A673 (cell line): Measurements from ENCODE around the gene TAF5L. TPM values are rescaled to one million over a fixed set of nuclear protein-coding genes. Genes with fewer than 3 reads are reported as not detected.

Experiments
- BruUV-seq: library from RNA; stranded (reverse); fragments of 400-500 nt; replicated peaks from 2 replicates; lab custom pipeline; 2021; lab: Mats Ljungman, UMichigan
- CTCF ChIA-PET: fragments of 300-600 bp; sonication (Branson Sonifier 250); formaldehyde crosslinking; loops from one replicate; lab custom pipeline; 2022; ENCODE audit warnings: antibody characterized with exemption; lab: Charles Lee
- POLR2A ChIA-PET: fragments of 300-600 bp; sonication (Branson Sonifier 250); formaldehyde crosslinking; loops from one replicate; lab custom pipeline; 2022; ENCODE audit warnings: antibody characterized with exemption; ENCODE audit not compliant: low non-redundant PET; lab: Charles Lee
- DNase-seq: peaks from one replicate; pipeline ENCODE4 v3.0.0-alpha.2; 2015; ENCODE audit warnings: low spot score
- H3K27ac ChIP-seq: fragments of 200-600 bp; sonication (generic); 2 replicates; pipeline ENCODE4 v1.5.1; 2016; ENCODE audit warnings: mixed run types, low read depth, mild to moderate bottlenecking, mixed read lengths, antibody characterized with exemption, low read length; ENCODE audit not compliant: poor library complexity, severe bottlenecking
- H3K27me3 ChIP-seq: fragments of 200-600 bp; sonication (generic); replicated peaks from 2 replicates; pipeline ENCODE4 v1.6.1; 2017; ENCODE audit warnings: mixed run types, low read depth, mild to moderate bottlenecking, mixed read lengths, antibody characterized with exemption, low read length; ENCODE audit not compliant: insufficient read depth, poor library complexity
- H3K36me3 ChIP-seq: fragments of 200-600 bp; sonication (generic); 2 replicates; pipeline ENCODE4 v1.6.1; 2016; ENCODE audit warnings: mixed run types, mild to moderate bottlenecking, mixed read lengths, antibody characterized with exemption, low read length; ENCODE audit not compliant: insufficient read depth, poor library complexity, severe bottlenecking
- H3K4me1 ChIP-seq: fragments of 200-600 bp; sonication (generic); 2 replicates; pipeline ENCODE4 v1.6.1; 2017; ENCODE audit warnings: mixed run types, mild to moderate bottlenecking, mixed read lengths, antibody characterized with exemption, low read length; ENCODE audit not compliant: insufficient read depth, poor library complexity, severe bottlenecking
- H3K4me3 ChIP-seq: fragments of 200-600 bp; sonication (generic); 2 replicates; pipeline ENCODE4 v1.5.1; 2016; ENCODE audit warnings: low read depth, mixed run types, mild to moderate bottlenecking, mixed read lengths, low read length; ENCODE audit not compliant: poor library complexity, severe bottlenecking
- H3K9me3 ChIP-seq: fragments of 200-600 bp; sonication (generic); 2 replicates; pipeline ENCODE4 v1.6.1; 2016; ENCODE audit warnings: mixed run types, low read depth, mild to moderate bottlenecking, mixed read lengths, antibody characterized with exemption, low read length; ENCODE audit not compliant: poor library complexity, severe bottlenecking
- CTCF ChIP-seq: fragments of 300-800, 200-600 bp; sonication (generic); conservative IDR thresholded peaks from 2 replicates; pipeline ENCODE4 v1.5.1; 2017; ENCODE audit warnings: low read depth, mild to moderate bottlenecking, antibody characterized with exemption, low read length, moderate library complexity, mixed read lengths
- EZH2 ChIP-seq: fragments of 200-600 bp; sonication (generic); IDR thresholded peaks from 2 replicates; pipeline ENCODE4 v1.6.1; 2017; ENCODE audit warnings: borderline replicate concordance, low read depth, mild to moderate bottlenecking, mixed read lengths, antibody characterized with exemption, low read length; ENCODE audit not compliant: poor library complexity, severe bottlenecking
- intact Hi-C: fragments of 100-400 bp; cut with micrococcal nuclease; formaldehyde crosslinking; loops from one replicate; pipeline ENCODE4 v1.10.0; 2022; ENCODE audit not compliant: unreplicated experiment
- total RNA-seq: library from RNA; stranded (reverse); gene quantifications from 2 replicates; pipeline ENCODE4 v1.2.3, GENCODE V29; 2021

The TAF5L gene
- total RNA-seq, 1 experiment from 2014 or later: 33.4 TPM

- peaks cover 11% of the 10 kb centered on the region for H3K4me1 ChIP-seq
- intact Hi-C loops: no loop called here
- H3K27ac ChIP-seq: no peak overlapping the region
- no peak for DNase-seq
- no peak overlapping the region for H3K4me3 ChIP-seq
- TF ChIP-seq EZH2: no peak
- TF ChIP-seq CTCF: no peak
- ChIA-PET CTCF (no interaction called here), POLR2A (no interaction called here)
- H3K27me3 ChIP-seq: no peaks in the 10 kb centered on the region
- no peaks in the 10 kb centered on the region for H3K9me3 ChIP-seq
- BruUV-seq: no TSS peak
- H3K36me3 ChIP-seq: peaks cover 1% of the 10 kb centered on the region
Observed at GRCh38 chr1:229619002-229619401, 6.9 kb downstream of the TAF5L start.

DNA sequence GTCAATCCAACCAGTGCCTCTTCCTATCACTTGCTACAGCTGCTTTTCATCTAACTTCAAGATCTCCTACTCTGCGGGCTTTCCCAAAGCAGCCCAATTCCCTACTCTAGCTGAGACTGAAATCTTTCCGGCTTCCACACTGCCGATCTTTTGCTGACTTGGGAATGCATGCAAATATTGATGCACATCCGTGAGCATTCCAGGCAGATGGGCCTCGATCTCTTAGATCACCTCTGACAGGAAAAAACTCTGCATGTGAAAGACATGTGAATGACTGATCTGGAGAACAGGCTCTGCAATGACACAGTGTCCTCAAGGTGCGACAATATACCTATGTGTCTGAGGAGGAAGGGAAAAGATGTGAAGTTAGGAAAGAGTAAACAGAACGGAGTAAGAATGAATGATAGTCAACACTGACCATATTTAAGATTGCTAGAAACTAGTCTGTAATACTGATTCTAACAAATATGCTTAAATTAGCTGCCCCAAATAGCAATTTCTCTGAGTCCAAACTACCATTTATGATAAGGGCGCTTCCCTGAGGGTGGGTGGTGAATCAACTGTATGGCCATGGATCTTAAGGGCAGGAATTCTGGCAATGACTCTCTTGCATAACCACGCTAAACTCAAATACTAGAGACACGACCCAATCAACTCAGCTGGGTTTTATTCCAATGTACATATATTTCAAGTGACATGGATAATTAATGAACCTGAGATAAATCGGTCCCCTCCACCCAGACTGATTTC is 8.4 kb downstream of the TAF5L start:
- TF ChIP-seq CTCF (no peak), EZH2 (no peak)
- peaks cover under 1% of the 10 kb centered on the region for H3K4me1 ChIP-seq
- H3K4me3 ChIP-seq: no peak overlapping the region
- no peak for DNase-seq
- CTCF ChIA-PET: no interaction called here
- POLR2A ChIA-PET: no interaction called here
- H3K27me3 ChIP-seq: no peaks in the 10 kb centered on the region
- intact Hi-C loops: no loop called here
- H3K27ac ChIP-seq: no peak overlapping the region
- H3K9me3 ChIP-seq: no peaks in the 10 kb centered on the region
- H3K36me3 ChIP-seq: peaks cover 6% of the 10 kb centered on the region
- BruUV-seq: no TSS peak

DNA sequence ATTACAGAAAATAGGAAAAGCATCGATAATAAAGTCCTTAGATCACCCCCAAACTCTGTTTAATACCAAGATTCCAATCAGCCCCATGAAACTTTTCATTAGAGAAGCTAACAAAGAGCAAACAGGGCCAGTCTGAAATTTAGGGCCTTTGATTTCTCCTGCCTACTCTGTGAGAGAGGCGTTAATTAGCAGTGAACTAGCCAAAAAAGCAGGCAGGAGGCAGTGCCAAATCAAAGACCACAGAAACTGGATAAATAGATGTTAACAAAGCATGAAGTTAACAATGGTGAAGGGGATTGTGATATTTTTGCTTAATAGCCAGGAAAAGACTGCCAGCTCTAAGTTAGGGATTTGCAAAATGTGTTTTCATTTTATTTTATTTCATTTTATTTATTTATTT is 11.2 kb downstream of the TAF5L start:
- no TSS peak for BruUV-seq
- Histone ChIP-seq H3K4me3 (no peak overlapping the region), H3K36me3 (peaks cover 31% of the 10 kb centered on the region), H3K4me1 (no peaks in the 10 kb centered on the region), H3K27me3 (no peaks in the 10 kb centered on the region), H3K27ac (no peak overlapping the region), H3K9me3 (no peaks in the 10 kb centered on the region)
- intact Hi-C loops: loop anchor here (2.0 kb wide), 1 partner anchor 52 kb away; no protein-coding TSS in a partner anchor
- POLR2A ChIA-PET: no interaction called here
- TF ChIP-seq CTCF (no peak), EZH2 (no peak)
- no peak for DNase-seq
- CTCF ChIA-PET: no interaction called here
